Measurements from ENCODE around the gene CCSER1. TPM values are rescaled to one million over a fixed set of nuclear protein-coding genes. Genes with fewer than 3 reads are reported as not detected.
A peak's percentile ranks its signal among the peaks of the same experiment; 100 is the strongest.
"Not testable (repeated sequence)": the region's sequence is repeated elsewhere in the genome, so short reads cannot be mapped to it uniquely, and the experiment has no call there.

Gene CCSER1
- total RNA-seq, 1 donor = under 0.01 TPM

- H3K4me3 ChIP-seq (ENCODE audit: low read depth, low read length) = no peak overlapping the region
- TF ChIP-seq CTCF (IDR thresholded peaks at IDR 0.05; ENCODE audit: insufficient read depth, low read length) = no peak
- no peak for DNase-seq (ENCODE audit: low read depth)
These were observed 154.6 kb downstream of the CCSER1 start for GRCh38 chr4:90281541-90282355.

- no peak for DNase-seq (ENCODE audit: low read depth)
- no peak overlapping the region for H3K4me3 ChIP-seq (ENCODE audit: low read depth, low read length)
- no peak for TF ChIP-seq CTCF (IDR thresholded peaks at IDR 0.05; ENCODE audit: insufficient read depth, low read length)
These were observed 163.2 kb downstream of the CCSER1 start for GRCh38 chr4:90290345-90290744.

- DNase-seq (ENCODE audit: low read depth) = no peak
- TF ChIP-seq CTCF (IDR thresholded peaks at IDR 0.05; ENCODE audit: insufficient read depth, low read length) = no peak
- no peak overlapping the region for H3K4me3 ChIP-seq (ENCODE audit: low read depth, low read length)
These were observed 165.2 kb downstream of the CCSER1 start for GRCh38 chr4:90292438-90292837.

GRCh38 chr4:90293320-90293719 is 166.1 kb downstream of the CCSER1 start:
- peak; percentile 43 for DNase-seq (ENCODE audit: low read depth)
- H3K4me3 ChIP-seq (ENCODE audit: low read depth, low read length) = no peak overlapping the region
- peak; percentile 60 for TF ChIP-seq CTCF (IDR thresholded peaks at IDR 0.05; ENCODE audit: insufficient read depth, low read length)

GRCh38 chr4:90299373-90299772 is 172.2 kb downstream of the CCSER1 start:
- H3K4me3 ChIP-seq (ENCODE audit: low read depth, low read length) = no peak overlapping the region
- TF ChIP-seq CTCF (IDR thresholded peaks at IDR 0.05; ENCODE audit: insufficient read depth, low read length) = no peak
- DNase-seq (ENCODE audit: low read depth) = no peak

GRCh38 chr4:90306810-90307209 is 179.6 kb downstream of the CCSER1 start:
- no peak for TF ChIP-seq CTCF (IDR thresholded peaks at IDR 0.05; ENCODE audit: insufficient read depth, low read length)
- no peak for DNase-seq (ENCODE audit: low read depth)
- H3K4me3 ChIP-seq (ENCODE audit: low read depth, low read length) = no peak overlapping the region

- H3K4me3 ChIP-seq (ENCODE audit: low read depth, low read length) = not testable (repeated sequence)
- peak; percentile 76 for DNase-seq (ENCODE audit: low read depth)
These were observed 189.9 kb downstream of the CCSER1 start for GRCh38 chr4:90317140-90317539.

Data from fibroblast of the aortic adventitia (primary cell).